WERI-Rb-1 (cell line): ENCODE data around the gene CHRM4.
A peak's percentile ranks its signal among the peaks of the same experiment; 100 is the strongest.

ENCODE experiments used
- DNase-seq: peaks from one replicate; pipeline ENCODE4 v3.0.0-alpha.2; 2020
- H3K27ac ChIP-seq: fragments of 250-450 bp; sonication (Bioruptor Pico); 2 replicates; pipeline ENCODE4 v1.5.1; 2020; ENCODE audit warnings: mild to moderate bottlenecking, moderate library complexity
- H3K27me3 ChIP-seq: fragments of 250-450 bp; sonication (Bioruptor Pico); 2 replicates; pipeline ENCODE4 v1.5.1; 2021; ENCODE audit warnings: mild to moderate bottlenecking, low read depth, moderate library complexity; ENCODE audit not compliant: insufficient read depth, severe bottlenecking
- H3K36me3 ChIP-seq: fragments of 250-450 bp; sonication (Bioruptor Pico); 2 replicates; pipeline ENCODE4 v1.5.1; 2020; ENCODE audit warnings: mild to moderate bottlenecking, moderate library complexity
- H3K4me3 ChIP-seq: 2 replicates; pipeline ENCODE4 v1.5.1; 2011; ENCODE audit warnings: low read depth, mild to moderate bottlenecking, control low read depth, low read length
- H3K9me3 ChIP-seq: fragments of 250-450 bp; sonication (Bioruptor Pico); 2 replicates; pipeline ENCODE4 v1.5.1; 2021; ENCODE audit warnings: mild to moderate bottlenecking, moderate library complexity; ENCODE audit not compliant: severe bottlenecking
- TF ChIP-seq, protein P1 (sequence below): IDR thresholded peaks from 2 replicates; pipeline ENCODE4 v1.5.1; 2011; ENCODE audit warnings: low read depth, mild to moderate bottlenecking, control low read depth, inconsistent platforms, low read length

Gene CHRM4

GRCh38 chr11:46366260-46366659 is 25.3 kb downstream of the CHRM4 start:
- Histone ChIP-seq H3K4me3 (no peak overlapping the region), H3K9me3 (no peaks in the 10 kb centered on the region), H3K27me3 (no peaks in the 10 kb centered on the region), H3K36me3 (peaks cover 32% of the 10 kb centered on the region), H3K27ac (no peak overlapping the region)
- no peak for DNase-seq
- TF ChIP-seq, protein P1, sequence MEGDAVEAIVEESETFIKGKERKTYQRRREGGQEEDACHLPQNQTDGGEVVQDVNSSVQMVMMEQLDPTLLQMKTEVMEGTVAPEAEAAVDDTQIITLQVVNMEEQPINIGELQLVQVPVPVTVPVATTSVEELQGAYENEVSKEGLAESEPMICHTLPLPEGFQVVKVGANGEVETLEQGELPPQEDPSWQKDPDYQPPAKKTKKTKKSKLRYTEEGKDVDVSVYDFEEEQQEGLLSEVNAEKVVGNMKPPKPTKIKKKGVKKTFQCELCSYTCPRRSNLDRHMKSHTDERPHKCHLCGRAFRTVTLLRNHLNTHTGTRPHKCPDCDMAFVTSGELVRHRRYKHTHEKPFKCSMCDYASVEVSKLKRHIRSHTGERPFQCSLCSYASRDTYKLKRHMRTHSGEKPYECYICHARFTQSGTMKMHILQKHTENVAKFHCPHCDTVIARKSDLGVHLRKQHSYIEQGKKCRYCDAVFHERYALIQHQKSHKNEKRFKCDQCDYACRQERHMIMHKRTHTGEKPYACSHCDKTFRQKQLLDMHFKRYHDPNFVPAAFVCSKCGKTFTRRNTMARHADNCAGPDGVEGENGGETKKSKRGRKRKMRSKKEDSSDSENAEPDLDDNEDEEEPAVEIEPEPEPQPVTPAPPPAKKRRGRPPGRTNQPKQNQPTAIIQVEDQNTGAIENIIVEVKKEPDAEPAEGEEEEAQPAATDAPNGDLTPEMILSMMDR, result no peak

DNA sequence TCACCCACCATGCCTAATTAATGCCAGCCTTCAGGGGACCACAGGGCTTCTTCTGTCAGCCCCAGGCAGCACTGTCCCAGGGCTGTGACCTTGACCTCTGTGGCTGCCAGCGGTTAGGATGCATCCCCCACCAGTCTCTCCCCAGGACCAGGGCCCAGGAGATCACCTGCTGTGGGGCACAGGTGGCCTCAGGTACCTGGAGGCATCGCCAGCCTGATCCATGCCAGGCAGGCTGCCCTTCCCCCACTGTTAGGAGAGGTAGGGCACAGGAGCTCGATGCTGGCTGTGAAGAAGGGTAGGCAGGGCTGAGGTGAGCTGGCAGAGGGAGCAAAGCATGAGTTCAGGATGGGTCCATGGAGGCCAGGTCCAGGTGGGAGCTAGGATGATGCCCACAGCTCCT is 26.8 kb downstream of the CHRM4 start:
- no peaks in the 10 kb centered on the region for H3K27me3 ChIP-seq
- TF ChIP-seq, protein P1, result no peak
- DNase-seq, result no peak
- no peaks in the 10 kb centered on the region for H3K9me3 ChIP-seq
- H3K4me3 ChIP-seq, result no peak overlapping the region
- H3K36me3 ChIP-seq, result peaks cover 21% of the 10 kb centered on the region
- peak overlapping the region; percentile 86; the same call in 1 of the 2 replicates for H3K27ac ChIP-seq

- peaks cover 16% of the 10 kb centered on the region for H3K36me3 ChIP-seq
- H3K9me3 ChIP-seq, result no peaks in the 10 kb centered on the region
- no peak for DNase-seq
- TF ChIP-seq, protein P1, result no peak
- no peaks in the 10 kb centered on the region for H3K27me3 ChIP-seq
- H3K4me3 ChIP-seq, result no peak overlapping the region
- peak overlapping the region; percentile 86 for H3K27ac ChIP-seq
These were observed 27.5 kb downstream of the CHRM4 start for GRCh38 chr11:46364056-46364455.

DNA sequence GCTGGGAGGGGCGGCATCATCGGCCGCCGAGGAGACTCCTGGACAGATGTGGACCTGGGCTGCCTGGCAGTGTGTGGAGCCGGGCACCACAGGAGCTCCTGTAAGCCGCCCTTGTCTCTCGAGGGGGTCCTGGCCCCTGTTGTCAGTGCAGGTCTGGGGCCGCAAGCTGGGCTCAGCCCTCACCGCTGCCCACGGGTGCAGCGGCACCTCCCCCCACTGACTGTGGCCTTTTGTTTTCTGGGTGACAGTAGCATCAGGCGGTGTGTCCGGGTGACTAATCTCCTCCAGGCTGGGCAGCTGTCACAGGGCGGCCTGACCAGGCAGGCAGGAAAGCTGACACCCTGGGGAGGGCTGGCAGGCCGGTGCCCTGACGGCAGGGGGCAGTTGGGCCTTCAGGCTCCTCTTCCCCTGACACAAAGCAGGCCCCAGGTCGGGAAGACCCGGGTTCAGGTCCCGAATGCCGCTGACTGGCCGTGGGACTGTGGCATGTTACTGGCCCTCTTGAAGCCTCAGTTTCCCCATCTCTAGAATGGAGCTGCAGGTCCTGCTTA is 28.0 kb downstream of the CHRM4 start:
- Histone ChIP-seq H3K36me3 (peaks cover 13% of the 10 kb centered on the region), H3K9me3 (no peaks in the 10 kb centered on the region), H3K4me3 (peak overlapping the region; percentile 11; the same call in 1 of the 2 replicates), H3K27me3 (no peaks in the 10 kb centered on the region), H3K27ac (peak overlapping the region; percentile 86)
- DNase-seq, result peak; percentile 85
- TF ChIP-seq, protein P1, result peak; percentile 43; the same call in 1 of the 2 replicates

GRCh38 chr11:46363031-46363407 is 28.6 kb downstream of the CHRM4 start:
- H3K27ac ChIP-seq, result peak overlapping the region; percentile 86
- TF ChIP-seq, protein P1, result no peak
- DNase-seq, result peak; percentile 43

More at GRCh38 chr11:46363031-46363407, 28.6 kb downstream of the CHRM4 start:
- Histone ChIP-seq H3K36me3 (peaks cover 8% of the 10 kb centered on the region), H3K4me3 (peak overlapping the region; percentile 11; the same call in 1 of the 2 replicates), H3K9me3 (no peaks in the 10 kb centered on the region), H3K27me3 (no peaks in the 10 kb centered on the region)
